Adrenal gland (tissue), 5 donors: ENCODE measurements around the gene MEGF11.

Experiments used
- CTCF ChIP-seq, 6 experiments: fragments of 450-650 bp in 4 of 6; fragments of 200-600 bp in 2 of 6; sonication (generic) in 1 of 6; IDR thresholded peaks; 1 replicate in 5 of 6; 2 replicates in 1 of 6; pipeline versions ENCODE4 v1.5.1 to v1.8.0; 2016 to 2021; ENCODE audit warnings: antibody characterized with exemption in 6 of 6, mild to moderate bottlenecking in 2 of 6, moderate library complexity in 1 of 6
- POLR2A ChIP-seq, 2 donors: fragments of 450-650 bp; IDR thresholded peaks; one replicate each; pipeline ENCODE4 v1.6.1; 2017; ENCODE audit warnings: antibody characterized with exemption in 2 of 2, mild to moderate bottlenecking in 2 of 2, moderate library complexity in 1 of 2
- donor health status: DM: no; HTN: no; CAD: no.

DNA sequence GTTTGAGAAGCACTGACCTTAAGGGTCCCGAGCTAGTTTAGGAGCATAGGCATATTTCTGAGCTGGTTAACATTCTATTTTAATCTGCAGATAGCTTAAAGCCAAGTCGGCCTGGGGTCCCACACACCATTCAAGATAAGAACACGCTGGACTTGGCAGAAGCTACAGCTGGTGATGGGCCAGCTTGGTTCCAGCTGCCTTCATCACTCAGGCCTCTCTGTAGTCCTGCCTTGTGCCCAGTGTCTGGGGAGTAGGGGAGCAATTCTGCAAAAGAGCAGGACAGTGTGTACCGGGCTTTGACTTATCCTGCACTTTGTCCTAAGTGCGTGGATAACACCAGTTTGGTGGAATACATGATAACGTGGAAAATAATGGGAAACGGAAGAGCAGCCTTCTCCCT lies 164.5 kb downstream of the MEGF11 start:
- TF ChIP-seq CTCF (IDR thresholded peaks at IDR 0.05) (no peak), POLR2A (IDR thresholded peaks at IDR 0.05) (no peak)
